Ecto neural progenitor cell (in vitro differentiated cells): Measurements from ENCODE around the gene BANK1.

Source experiments
- DNase-seq: peaks from one replicate; pipeline ENCODE4 v3.0.0-alpha.2; 2018; ENCODE audit warnings: low spot score

BANK1 gene

GRCh38 chr4:101961144-101961543 lies 170.6 kb downstream of the BANK1 start:
- no peak for DNase-seq

GRCh38 chr4:101967697-101968346 lies 177.3 kb downstream of the BANK1 start:
- no peak for DNase-seq

GRCh38 chr4:101968364-101968763 lies 177.8 kb downstream of the BANK1 start:
- DNase-seq: no peak

DNA sequence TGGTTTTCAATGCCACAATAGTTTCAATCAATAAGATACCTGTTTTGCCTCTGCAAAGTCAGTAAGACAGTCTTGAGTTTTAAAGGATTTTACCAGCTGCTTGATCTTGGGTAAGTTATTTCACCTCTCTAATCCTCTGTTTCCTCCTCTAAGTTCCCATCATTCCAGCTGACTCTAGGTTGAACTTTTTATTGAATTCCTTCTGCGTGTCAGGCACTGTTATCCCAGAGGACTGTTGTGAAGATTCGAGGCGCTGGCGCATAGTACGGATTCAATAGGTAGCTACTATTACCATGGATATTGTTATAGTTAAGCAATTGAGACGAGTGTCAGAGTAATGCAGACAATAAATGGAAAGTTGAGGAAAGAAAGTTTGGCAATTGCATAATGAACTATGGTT lies 179.4 kb downstream of the BANK1 start:
- DNase-seq: no peak

- DNase-seq: no peak
Measured at GRCh38 chr4:101970547-101971155, 180.1 kb downstream of the BANK1 start.

DNA sequence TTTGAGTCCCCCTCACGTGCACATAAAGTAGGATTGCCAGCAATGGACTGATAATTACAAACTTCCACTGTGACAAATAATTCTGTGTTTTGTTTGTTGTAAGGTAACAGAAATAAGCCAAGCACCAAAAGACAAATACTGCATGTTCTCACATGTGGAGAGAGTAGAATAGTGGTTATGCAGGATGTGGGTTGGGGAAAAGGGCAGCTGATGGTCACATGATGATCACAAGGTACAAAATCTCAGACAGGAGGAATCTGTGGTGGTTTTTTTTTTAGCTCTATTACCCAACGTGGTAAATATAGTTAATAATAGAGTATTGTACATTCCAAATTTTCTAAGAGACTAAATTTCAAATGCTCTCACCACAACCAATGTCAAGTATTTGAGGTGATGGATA lies 182.3 kb downstream of the BANK1 start:
- DNase-seq: no peak

DNA sequence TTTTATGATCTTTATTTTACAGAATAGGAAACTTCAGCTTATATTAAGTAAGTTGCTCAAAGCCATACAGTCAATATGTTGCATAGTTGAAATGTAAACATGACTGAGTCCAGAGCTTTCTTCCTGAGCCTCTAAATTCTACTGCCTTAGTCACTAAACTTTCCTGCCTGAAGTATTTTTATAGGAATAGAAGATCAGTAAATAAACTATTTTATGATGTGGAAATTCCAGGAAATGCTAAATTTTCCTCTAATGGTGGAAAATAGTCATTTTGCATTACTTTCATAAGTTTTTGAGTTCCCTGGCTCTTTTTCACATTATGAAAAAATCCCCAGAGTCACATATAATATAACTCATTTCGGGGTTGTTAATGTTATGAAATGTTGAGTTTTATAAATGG lies 182.8 kb downstream of the BANK1 start:
- no peak for DNase-seq

GRCh38 chr4:101977076-101977475 lies 186.5 kb downstream of the BANK1 start:
- no peak for DNase-seq

GRCh38 chr4:101981756-101982155 lies 191.2 kb downstream of the BANK1 start:
- no peak for DNase-seq

- no peak for DNase-seq
Measured at GRCh38 chr4:101983835-101984234, 193.3 kb downstream of the BANK1 start.

DNA sequence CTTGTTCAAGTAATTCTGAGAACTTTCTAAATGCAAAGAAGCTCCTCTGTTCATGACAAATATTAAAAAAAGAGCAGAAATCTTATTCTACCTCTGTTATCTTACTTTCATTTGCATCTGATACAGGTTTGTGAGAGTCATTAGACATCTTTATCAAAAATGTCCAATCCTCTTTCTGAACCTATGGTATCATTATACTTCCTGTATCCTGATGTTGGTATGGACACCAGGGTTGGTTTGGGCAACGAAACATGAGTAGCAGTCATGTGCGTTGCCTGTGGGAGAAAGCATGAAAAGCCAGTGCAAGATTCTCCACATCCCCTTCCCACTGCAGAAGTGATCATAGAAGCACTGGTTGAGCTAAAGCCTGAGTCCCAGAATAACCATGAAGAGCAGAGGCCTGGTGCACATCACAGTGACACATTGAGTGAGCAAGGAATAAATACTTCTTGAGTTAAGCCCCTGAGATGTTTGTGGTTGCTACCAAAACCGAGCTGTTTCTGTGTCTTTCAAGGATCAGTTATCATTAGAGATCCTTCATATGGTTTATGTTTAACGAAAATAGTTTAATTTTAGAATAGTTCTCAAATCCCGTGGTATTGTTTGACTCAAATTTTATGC lies 197.2 kb downstream of the BANK1 start:
- DNase-seq: no peak

GRCh38 chr4:101989551-101989950 lies 199.0 kb downstream of the BANK1 start:
- no peak for DNase-seq

DNA sequence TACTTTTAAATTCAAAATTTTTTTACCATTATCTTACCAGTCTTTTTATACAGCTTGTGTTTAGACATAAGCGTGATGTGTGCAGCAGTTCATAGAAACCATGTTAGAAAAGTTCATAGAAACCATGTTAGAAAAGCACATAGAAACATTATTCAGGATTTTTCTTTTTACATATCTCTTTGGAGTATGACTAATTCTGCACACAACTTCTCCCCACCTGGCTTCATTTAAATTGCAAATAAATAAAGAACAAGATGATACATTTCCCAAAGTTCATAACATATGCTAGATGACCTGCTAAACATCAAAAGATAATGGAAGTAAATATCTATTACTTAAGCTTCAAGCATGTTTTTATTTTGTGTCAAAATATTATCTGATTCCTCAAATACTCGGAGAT lies 201.9 kb downstream of the BANK1 start:
- DNase-seq: no peak

GRCh38 chr4:101993002-101993841 lies 202.7 kb downstream of the BANK1 start:
- DNase-seq: no peak

GRCh38 chr4:101993842-101994775 lies 203.6 kb downstream of the BANK1 start:
- no peak for DNase-seq

GRCh38 chr4:102007959-102008425 lies 217.5 kb downstream of the BANK1 start:
- no peak for DNase-seq

DNA sequence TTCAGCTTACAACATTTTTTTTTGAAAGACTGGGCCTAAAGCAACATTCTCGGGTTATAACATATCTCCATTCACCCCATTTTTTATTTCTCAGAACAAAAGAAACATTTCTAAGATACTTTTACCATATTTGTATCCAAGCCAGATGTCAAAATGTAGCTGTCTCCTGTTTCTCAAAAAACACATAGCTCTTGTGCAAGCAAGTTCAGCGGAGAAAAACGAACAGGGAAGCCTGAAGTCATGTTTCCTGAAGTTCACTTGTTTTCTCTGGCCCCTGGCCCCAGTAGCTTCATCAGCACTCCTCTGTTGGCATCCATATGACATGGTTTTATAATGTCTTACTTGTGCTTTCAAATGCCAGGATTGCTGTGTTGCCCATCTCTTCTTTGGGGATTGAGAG lies 218.2 kb downstream of the BANK1 start:
- DNase-seq: no peak

DNA sequence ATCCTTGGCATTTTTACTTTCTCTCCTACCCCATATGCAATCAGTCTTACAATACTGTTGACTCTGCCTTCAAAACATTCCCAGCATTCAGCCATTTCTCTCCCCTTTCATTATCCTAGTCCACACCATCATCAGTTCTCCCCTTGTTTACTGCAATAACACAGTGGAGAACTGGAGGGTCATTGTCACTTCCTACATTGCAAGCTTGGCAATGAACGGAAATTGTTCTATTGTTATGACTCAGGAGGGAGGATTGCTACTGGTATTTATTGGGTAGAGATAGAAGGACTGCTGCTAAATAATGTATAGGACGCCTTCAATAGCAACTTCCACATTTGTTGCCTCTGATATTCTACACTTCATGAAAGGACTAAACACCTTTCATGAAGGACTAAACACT lies 231.8 kb downstream of the BANK1 start:
- no peak for DNase-seq

DNA sequence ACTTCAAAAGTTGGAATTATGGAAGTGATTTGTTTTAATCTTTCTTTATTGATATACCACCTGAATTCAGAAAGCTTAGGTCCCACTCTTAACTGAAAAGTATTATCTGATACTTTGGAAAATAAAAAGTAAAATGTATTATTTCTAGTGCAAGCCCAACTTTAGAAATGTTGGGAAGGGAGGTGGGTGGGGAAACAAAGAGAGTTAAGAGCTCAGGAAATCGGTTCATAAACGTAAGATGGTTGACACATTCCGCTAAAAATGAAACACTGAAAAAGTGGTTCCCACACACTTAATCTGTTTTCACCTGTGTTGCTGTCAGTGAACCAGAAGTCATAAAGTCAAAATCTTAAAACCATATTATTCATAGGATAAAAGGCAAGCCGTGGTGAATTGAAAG lies 237.4 kb downstream of the BANK1 start:
- no peak for DNase-seq

- DNase-seq: no peak
Measured at GRCh38 chr4:102031406-102031805, 240.9 kb downstream of the BANK1 start.

GRCh38 chr4:102036016-102036415 lies 245.5 kb downstream of the BANK1 start:
- no peak for DNase-seq
